Cardiac muscle cell (in vitro differentiated cells and primary cell): ENCODE measurements around the gene LPAR1. TPM values are rescaled to one million over a fixed set of nuclear protein-coding genes. Genes with fewer than 3 reads are reported as not detected.

ENCODE experiments used
- DNase-seq, 2 donors: peaks; one replicate each; pipeline versions ENCODE4 v3.0.0 to v3.0.0-alpha.2; 2010 to 2017; ENCODE audit warnings: low read depth in 1 of 2, low spot score in 1 of 2
- H3K27ac ChIP-seq: fragments of 200-600 bp; sonication (generic); 2 replicates; pipeline ENCODE4 v1.5.1; 2016
- H3K27me3 ChIP-seq: fragments of 200-600 bp; sonication (generic); 2 replicates; pipeline ENCODE4 v1.6.0; 2016; ENCODE audit warnings: control low read depth
- H3K36me3 ChIP-seq: fragments of 200-600 bp; sonication (generic); 2 replicates; pipeline ENCODE4 v1.5.1; 2016; ENCODE audit warnings: control low read depth
- H3K4me1 ChIP-seq: fragments of 200-600 bp; sonication (generic); 2 replicates; pipeline ENCODE4 v1.8.1; 2017; ENCODE audit warnings: low read depth, mild to moderate bottlenecking, mixed run types
- H3K4me3 ChIP-seq: fragments of 200-600 bp; sonication (generic); 2 replicates; pipeline ENCODE4 v1.5.1; 2016; ENCODE audit warnings: mild to moderate bottlenecking
- H3K9me3 ChIP-seq: fragments of 200-600 bp; sonication (generic); 2 replicates; pipeline ENCODE4 v1.5.1; 2017; ENCODE audit warnings: low read depth, mild to moderate bottlenecking, control low read depth
- polyA plus RNA-seq: library from polyadenylated mRNA; unstranded; fragments of >200 nt; fragmentation: Nextera tagmentation; extraction: Ambion mirVana; gene quantifications from 2 replicates; pipeline ENCODE4 v1.2.1, GENCODE V29; 2016
- total RNA-seq: library from RNA; depleted of rRNA; stranded (reverse); fragments of >200 nt; gene quantifications from 2 replicates; pipeline ENCODE4 v1.2.3, GENCODE V29; 2016
- TF ChIP-seq, protein P1 (sequence below): IDR thresholded peaks from 2 replicates; pipeline ENCODE4 v1.5.1; 2012; ENCODE audit warnings: low read depth, mild to moderate bottlenecking, low read length

LPAR1 gene
- total and polyA plus RNA-seq, 2 experiments from 2014 or later, result 0.77 to 1.9 TPM

DNA sequence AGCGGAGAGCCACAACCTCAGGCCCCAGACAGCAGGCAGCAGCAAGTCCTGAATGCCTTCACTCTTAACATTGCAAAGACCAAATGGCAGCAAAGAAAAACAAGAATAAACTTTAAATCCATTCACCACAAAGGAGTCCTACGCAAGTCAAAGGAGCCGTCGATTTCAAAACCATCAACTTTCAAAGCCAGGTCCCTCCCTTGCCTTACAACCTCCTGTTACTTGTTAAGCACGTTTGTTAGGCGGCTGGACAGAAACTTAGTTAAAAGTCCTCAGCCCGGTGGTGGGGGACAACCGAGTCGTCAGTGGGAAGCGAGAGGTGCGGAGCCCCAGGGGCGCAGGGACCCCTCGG is 938 bp downstream of the LPAR1 start:
- peak in 1 of 2 donors; percentile 57 for DNase-seq
- TF ChIP-seq, protein P1, sequence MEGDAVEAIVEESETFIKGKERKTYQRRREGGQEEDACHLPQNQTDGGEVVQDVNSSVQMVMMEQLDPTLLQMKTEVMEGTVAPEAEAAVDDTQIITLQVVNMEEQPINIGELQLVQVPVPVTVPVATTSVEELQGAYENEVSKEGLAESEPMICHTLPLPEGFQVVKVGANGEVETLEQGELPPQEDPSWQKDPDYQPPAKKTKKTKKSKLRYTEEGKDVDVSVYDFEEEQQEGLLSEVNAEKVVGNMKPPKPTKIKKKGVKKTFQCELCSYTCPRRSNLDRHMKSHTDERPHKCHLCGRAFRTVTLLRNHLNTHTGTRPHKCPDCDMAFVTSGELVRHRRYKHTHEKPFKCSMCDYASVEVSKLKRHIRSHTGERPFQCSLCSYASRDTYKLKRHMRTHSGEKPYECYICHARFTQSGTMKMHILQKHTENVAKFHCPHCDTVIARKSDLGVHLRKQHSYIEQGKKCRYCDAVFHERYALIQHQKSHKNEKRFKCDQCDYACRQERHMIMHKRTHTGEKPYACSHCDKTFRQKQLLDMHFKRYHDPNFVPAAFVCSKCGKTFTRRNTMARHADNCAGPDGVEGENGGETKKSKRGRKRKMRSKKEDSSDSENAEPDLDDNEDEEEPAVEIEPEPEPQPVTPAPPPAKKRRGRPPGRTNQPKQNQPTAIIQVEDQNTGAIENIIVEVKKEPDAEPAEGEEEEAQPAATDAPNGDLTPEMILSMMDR, result no peak
- Histone ChIP-seq H3K4me1 (no peaks in the 10 kb centered on the region), H3K4me3 (peak overlapping the region; percentile 55), H3K36me3 (no peaks in the 10 kb centered on the region), H3K27ac (no peak overlapping the region), H3K27me3 (peaks cover 77% of the 10 kb centered on the region), H3K9me3 (no peaks in the 10 kb centered on the region)

DNA sequence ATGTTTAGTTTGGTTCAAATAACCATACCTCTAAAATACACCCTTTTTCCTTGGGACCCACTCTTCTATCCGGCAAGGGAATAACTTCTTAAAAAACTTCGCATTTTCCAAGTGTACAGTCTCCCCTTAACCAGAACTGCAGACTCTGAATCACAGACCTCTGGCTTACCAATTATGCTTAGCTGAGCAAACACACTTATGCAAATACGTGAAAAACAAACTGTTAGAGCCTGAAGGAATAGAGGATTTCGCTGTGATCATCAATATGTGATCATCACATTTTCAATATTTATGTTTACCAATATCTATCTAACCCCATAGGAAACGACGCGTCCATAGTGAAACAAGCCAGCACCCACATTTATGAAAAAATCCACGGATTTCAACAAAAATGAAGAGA is 1.3 kb downstream of the LPAR1 start:
- no peak for DNase-seq

DNA sequence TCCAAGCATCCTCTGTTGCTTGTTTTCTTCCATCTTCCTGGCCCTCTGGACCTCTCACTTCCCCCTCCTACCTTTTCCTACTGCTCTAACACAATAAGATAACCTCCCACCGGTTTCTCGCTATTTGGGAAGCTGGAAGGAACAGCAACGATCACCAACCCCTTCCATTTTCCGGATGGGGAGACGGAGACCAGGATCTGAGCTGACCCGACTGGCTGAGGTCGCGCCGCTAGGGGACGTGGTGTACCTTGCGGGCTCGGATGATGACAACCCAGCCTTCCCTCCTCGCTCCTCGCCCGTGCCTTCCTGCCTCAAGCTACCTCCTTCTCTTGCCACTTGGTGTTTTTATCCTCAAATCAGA is 1.9 kb downstream of the LPAR1 start:
- no peaks in the 10 kb centered on the region for H3K36me3 ChIP-seq
- H3K4me1 ChIP-seq, result no peaks in the 10 kb centered on the region
- TF ChIP-seq, protein P1, result peak; percentile 81
- DNase-seq, result peak in 1 of 2 donors; percentile 62
- H3K27ac ChIP-seq, result no peak overlapping the region
- H3K9me3 ChIP-seq, result no peaks in the 10 kb centered on the region
- peaks cover 68% of the 10 kb centered on the region for H3K27me3 ChIP-seq
- no peak overlapping the region for H3K4me3 ChIP-seq

More for the DNA sequence above, 1.3 kb downstream of the LPAR1 start:
- Histone ChIP-seq H3K4me3 (peak overlapping the region; percentile 55), H3K36me3 (no peaks in the 10 kb centered on the region), H3K9me3 (no peaks in the 10 kb centered on the region), H3K4me1 (no peaks in the 10 kb centered on the region), H3K27ac (no peak overlapping the region), H3K27me3 (peaks cover 74% of the 10 kb centered on the region)
- TF ChIP-seq, protein P1, result no peak

DNA sequence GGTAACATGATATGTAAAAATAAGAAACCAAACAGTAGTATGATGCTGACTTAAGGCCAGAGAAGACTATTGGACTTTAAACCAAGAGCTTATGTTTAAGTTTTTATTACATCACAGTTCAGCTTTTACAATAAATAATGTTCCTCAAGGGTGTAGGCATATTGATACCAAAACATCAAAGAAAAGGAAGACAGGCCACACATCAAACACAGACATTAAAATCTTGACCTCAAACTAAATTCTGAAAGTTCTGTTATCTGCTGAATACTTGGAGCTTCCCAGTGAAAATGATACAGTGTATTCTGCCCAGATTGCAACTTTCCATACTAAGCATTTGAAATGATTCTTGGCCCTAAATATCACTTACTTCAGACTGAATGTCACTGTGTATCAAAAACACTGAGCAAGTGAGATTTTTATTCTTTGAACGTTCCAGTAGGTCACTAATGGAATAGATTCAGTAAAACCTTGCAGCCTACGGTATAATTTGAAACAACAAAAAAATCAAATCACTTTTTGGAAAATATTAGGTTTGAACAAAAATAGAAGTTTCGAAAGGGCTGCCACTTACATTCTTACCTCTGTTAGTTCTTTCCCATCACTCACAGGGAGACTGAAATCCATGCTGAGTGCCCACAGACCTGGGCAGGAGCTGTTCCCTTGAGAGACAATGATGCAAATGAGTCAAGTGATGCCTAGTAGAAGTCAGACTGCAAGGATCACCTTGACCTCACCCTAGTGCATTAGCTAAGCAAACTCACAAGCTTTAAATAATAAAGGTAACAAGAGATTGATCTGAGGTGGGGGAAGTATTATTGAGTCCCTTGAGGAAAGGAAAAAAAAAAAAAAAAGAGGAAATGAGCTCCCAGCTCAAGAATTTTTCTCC is 2.5 kb downstream of the LPAR1 start:
- no peaks in the 10 kb centered on the region for H3K9me3 ChIP-seq
- peaks cover 2% of the 10 kb centered on the region for H3K4me1 ChIP-seq
- no peak overlapping the region for H3K27ac ChIP-seq
- TF ChIP-seq, protein P1, result no peak
- DNase-seq, result no peak
- no peaks in the 10 kb centered on the region for H3K36me3 ChIP-seq
- peaks cover 62% of the 10 kb centered on the region for H3K27me3 ChIP-seq
- no peak overlapping the region for H3K4me3 ChIP-seq

DNA sequence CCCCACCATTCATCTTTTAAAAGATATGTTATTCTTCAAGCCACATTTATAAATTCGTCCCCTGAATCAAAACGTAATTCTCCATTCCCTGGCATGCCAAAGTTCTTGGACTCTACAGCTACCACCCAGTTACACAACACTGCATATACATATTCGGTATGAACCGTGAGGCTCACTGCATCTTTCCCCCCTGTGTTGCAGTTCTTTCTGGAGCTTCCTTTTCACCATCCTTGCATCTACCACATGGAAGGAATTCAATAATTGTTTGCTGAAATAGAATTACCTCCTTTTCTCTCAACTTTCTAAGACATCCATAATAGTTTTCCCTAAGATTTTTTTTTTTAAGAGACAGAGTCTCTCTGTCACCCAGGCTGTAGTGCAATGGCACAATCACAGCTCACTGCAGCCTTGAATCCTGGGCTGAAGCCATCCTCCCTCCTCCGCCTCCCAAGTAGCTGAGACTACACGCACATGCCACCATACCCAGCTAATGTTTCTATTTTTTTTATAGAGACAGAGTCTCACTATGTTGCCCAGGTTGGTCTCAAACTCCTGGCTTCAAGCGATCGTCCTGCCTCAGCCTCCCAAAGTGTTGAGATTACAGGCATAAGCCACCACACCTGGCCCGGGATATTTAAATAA is 3.3 kb downstream of the LPAR1 start:
- H3K27ac ChIP-seq, result no peak overlapping the region
- peaks cover 54% of the 10 kb centered on the region for H3K27me3 ChIP-seq
- H3K4me3 ChIP-seq, result no peak overlapping the region
- peaks cover 10% of the 10 kb centered on the region for H3K4me1 ChIP-seq
- no peaks in the 10 kb centered on the region for H3K9me3 ChIP-seq
- TF ChIP-seq, protein P1, result no peak
- H3K36me3 ChIP-seq, result no peaks in the 10 kb centered on the region
- peak in 1 of 2 donors; percentile 59 for DNase-seq
